GM06990 (cell line): ENCODE measurements around the gene SEMA3E.

Source experiments
- DNase-seq: peaks from one replicate; pipeline ENCODE4 v3.0.0-alpha.2; 2011; ENCODE audit not compliant: insufficient read length; ENCODE audit errors: extremely low read depth
- H3K27me3 ChIP-seq: replicated peaks from 2 replicates; pipeline ENCODE4 v1.6.0; 2011; ENCODE audit warnings: low read length; ENCODE audit not compliant: control insufficient read depth, insufficient read depth
- H3K36me3 ChIP-seq: 2 replicates; pipeline ENCODE4 v1.5.1; 2011; ENCODE audit warnings: low read length; ENCODE audit not compliant: control insufficient read depth, insufficient read depth
- H3K4me3 ChIP-seq: replicated peaks from 2 replicates; pipeline ENCODE4 v1.5.1; 2011; ENCODE audit warnings: low read depth, mild to moderate bottlenecking, control low read depth, low read length
- TF ChIP-seq, protein P1 (sequence below): IDR thresholded peaks from 2 replicates; pipeline ENCODE4 v1.5.1; 2011; ENCODE audit warnings: low read length, control low read depth, mild to moderate bottlenecking, inconsistent platforms; ENCODE audit not compliant: insufficient read depth, poor library complexity, severe bottlenecking

SEMA3E gene

DNA sequence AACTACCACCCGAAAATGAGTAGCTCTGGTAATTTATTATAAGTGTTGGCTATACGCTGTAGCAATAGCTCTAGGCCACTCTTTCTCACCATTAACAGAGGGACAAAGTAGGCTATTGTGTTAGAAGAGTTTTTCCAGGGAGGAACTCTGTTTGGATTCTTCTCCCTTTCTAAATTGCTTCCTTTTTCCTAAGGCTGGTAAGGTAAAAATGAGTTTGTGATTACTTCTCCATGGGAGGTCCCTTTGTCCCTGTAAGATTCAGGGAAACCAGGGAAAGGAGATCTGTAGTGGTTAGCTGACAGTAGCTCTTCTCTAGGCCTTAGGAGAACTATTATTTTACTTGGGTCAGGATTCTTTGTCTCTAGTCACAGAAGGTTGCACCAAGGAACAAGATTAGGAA lies 23.2 kb upstream of the SEMA3E start:
- Histone ChIP-seq H3K4me3 (no peak overlapping the region), H3K27me3 (no peaks in the 10 kb centered on the region), H3K36me3 (no peaks in the 10 kb centered on the region)
- DNase-seq = no peak
- TF ChIP-seq, protein P1, sequence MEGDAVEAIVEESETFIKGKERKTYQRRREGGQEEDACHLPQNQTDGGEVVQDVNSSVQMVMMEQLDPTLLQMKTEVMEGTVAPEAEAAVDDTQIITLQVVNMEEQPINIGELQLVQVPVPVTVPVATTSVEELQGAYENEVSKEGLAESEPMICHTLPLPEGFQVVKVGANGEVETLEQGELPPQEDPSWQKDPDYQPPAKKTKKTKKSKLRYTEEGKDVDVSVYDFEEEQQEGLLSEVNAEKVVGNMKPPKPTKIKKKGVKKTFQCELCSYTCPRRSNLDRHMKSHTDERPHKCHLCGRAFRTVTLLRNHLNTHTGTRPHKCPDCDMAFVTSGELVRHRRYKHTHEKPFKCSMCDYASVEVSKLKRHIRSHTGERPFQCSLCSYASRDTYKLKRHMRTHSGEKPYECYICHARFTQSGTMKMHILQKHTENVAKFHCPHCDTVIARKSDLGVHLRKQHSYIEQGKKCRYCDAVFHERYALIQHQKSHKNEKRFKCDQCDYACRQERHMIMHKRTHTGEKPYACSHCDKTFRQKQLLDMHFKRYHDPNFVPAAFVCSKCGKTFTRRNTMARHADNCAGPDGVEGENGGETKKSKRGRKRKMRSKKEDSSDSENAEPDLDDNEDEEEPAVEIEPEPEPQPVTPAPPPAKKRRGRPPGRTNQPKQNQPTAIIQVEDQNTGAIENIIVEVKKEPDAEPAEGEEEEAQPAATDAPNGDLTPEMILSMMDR = no peak

DNA sequence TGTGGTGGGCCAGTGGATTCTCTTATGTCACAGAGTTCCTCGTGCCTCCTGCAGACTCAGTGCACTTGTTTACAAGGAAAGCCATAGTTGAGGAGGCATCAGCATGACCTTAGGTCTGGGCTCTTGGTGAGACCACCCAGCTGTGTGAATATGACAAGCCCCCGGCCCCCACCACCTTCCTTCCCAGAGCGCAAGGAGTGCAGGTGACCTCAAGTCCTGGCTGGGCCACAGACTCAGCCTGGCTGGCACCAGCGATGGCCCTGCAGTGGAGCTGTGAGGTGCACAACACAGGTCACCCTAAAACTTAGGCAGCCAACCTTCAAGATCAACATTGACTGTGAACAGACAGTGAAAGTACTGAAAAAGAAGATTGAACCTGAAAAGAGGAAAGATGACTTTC lies 14.2 kb upstream of the SEMA3E start:
- H3K36me3 ChIP-seq = no peaks in the 10 kb centered on the region
- H3K4me3 ChIP-seq = no peak overlapping the region
- TF ChIP-seq, protein P1 = no peak
- H3K27me3 ChIP-seq = no peaks in the 10 kb centered on the region
- DNase-seq = no peak

DNA sequence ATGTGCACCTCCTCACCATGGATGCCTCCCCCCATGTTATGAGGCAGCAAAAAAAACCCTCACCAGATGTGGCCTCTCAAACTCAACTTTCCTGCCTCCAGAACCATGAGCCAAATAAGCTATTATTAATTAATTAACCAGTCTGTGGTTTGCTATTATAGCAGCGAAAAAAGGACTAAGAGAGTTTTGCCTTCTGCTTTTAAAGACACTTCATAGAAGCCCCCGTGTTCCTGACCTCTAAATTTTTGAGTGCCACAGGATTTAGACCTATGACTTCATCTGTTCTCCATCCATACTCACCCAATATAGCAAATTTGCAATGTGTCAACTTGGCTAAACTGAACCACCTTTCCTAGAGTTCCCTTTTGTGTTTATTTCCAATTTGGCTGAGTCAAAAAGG lies 9.2 kb upstream of the SEMA3E start:
- H3K27me3 ChIP-seq = no peaks in the 10 kb centered on the region
- no peak overlapping the region for H3K4me3 ChIP-seq
- TF ChIP-seq, protein P1 = no peak
- no peaks in the 10 kb centered on the region for H3K36me3 ChIP-seq
- no peak for DNase-seq

DNA sequence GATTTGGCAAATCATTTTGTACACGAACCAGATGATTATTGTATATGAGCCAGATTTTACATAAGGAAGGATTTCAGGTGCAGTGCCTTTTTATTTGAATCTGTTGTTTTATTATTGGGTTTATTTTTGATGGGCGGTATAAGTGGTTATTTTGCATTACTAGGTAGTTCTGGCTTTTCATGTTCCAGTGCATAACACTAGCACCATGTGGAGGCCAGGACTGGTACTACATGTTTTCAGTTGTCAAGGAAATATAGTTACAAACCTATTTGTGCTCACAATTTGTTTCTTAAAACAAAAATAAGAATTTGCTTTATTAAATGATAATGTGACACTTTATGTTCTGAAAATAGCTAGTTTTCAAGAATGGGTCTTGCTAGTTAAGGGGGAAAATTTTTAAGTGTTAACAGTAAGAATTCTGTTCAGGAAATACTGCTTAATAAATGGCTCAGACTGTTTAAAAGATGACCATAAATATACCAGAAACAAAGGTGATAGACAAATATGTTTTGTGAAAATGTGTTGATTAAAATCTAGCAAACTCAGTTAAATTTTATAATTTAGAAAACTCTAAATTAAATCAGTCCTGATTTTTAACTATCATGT lies 7.1 kb upstream of the SEMA3E start:
- Histone ChIP-seq H3K4me3 (no peak overlapping the region), H3K27me3 (no peaks in the 10 kb centered on the region), H3K36me3 (no peaks in the 10 kb centered on the region)
- DNase-seq = no peak
- TF ChIP-seq, protein P1 = peak; percentile 83

DNA sequence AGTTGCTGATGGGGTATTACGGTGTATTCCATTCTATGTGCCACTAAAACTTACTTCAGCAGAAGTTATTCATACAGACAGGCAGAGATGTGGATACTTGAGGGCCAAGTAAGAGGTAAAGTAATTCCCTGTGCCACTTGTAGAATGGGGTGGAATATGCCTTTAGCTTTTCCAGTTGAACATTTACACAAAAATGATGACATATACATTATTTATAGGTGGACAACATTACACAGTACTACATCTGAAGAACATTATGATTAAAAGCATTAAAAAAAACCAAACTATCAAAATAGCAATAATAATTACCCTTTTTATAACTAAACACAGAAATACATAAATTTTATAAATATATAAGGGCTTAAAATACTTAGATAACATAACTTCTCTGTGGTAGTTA lies 3.5 kb upstream of the SEMA3E start:
- H3K4me3 ChIP-seq = no peak overlapping the region
- TF ChIP-seq, protein P1 = no peak
- H3K27me3 ChIP-seq = no peaks in the 10 kb centered on the region
- no peaks in the 10 kb centered on the region for H3K36me3 ChIP-seq
- no peak for DNase-seq

DNA sequence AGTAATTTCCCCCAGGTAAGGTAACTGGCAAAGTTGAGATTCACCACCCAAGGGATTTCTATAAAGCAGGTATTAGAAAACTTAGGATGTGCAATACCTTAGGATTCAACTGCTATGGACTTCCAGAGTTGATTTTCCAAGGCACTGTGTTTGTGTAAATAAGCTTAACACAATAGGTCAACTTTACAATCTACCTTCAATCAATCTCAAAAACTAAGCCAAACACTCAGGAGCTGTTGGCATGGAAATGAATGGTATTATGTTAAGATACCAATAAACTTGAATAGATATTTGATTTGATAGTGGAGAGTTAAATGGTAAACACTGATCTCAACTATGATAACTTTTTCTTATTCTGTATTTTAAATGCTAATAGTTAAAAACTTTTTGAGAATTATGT lies 762 bp upstream of the SEMA3E start:
- TF ChIP-seq, protein P1 = no peak
- no peaks in the 10 kb centered on the region for H3K36me3 ChIP-seq
- H3K27me3 ChIP-seq = no peaks in the 10 kb centered on the region
- H3K4me3 ChIP-seq = no peak overlapping the region
- DNase-seq = no peak
